ENCODE data around the gene TSHZ2. TPM values are rescaled to one million over a fixed set of nuclear protein-coding genes. Genes with fewer than 3 reads are reported as not detected.

TSHZ2 gene
- total RNA-seq, 4 donors from 2014 or later: 1.0 to 3.5 (median 2.8) TPM

GRCh38 chr20:53019464-53019863 is 47.3 kb downstream of the TSHZ2 start:
- Histone ChIP-seq H3K9me3 (no peaks in the 10 kb centered on the region), H3K4me1 (no peaks in the 10 kb centered on the region), H3K4me3 (no peak overlapping the region), H3K36me3 (no peaks in the 10 kb centered on the region), H3K27me3 (no peaks in the 10 kb centered on the region), H3K27ac (no peak overlapping the region)
- ATAC-seq (no peak), DNase-seq (no peak)
- TF ChIP-seq POLR2A (IDR thresholded peaks at IDR 0.05): no peak
- TF ChIP-seq, protein P1, sequence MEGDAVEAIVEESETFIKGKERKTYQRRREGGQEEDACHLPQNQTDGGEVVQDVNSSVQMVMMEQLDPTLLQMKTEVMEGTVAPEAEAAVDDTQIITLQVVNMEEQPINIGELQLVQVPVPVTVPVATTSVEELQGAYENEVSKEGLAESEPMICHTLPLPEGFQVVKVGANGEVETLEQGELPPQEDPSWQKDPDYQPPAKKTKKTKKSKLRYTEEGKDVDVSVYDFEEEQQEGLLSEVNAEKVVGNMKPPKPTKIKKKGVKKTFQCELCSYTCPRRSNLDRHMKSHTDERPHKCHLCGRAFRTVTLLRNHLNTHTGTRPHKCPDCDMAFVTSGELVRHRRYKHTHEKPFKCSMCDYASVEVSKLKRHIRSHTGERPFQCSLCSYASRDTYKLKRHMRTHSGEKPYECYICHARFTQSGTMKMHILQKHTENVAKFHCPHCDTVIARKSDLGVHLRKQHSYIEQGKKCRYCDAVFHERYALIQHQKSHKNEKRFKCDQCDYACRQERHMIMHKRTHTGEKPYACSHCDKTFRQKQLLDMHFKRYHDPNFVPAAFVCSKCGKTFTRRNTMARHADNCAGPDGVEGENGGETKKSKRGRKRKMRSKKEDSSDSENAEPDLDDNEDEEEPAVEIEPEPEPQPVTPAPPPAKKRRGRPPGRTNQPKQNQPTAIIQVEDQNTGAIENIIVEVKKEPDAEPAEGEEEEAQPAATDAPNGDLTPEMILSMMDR (IDR thresholded peaks at IDR 0.05 in 4 of 5, conservative IDR thresholded peaks at IDR 0.05 in 1 of 5): no peak
- in situ Hi-C loops (cut with MboI; ENCODE audit: low sequenced_read_pairs in 4 of 4): no loop called here
- intact Hi-C loops (cut with DNase I; ENCODE audit: low total_unique reads): no loop called here

GRCh38 chr20:53020376-53020775 is 48.2 kb downstream of the TSHZ2 start:
- no peaks in the 10 kb centered on the region for H3K9me3 ChIP-seq
- DNase-seq: no peak
- intact Hi-C loops (cut with DNase I; ENCODE audit: low total_unique reads): no loop called here
- in situ Hi-C loops (cut with MboI; ENCODE audit: low sequenced_read_pairs in 4 of 4): no loop called here
- no peaks in the 10 kb centered on the region for H3K27me3 ChIP-seq
- no peaks in the 10 kb centered on the region for H3K4me1 ChIP-seq
- ATAC-seq: no peak
- no peak overlapping the region for H3K27ac ChIP-seq
- no peaks in the 10 kb centered on the region for H3K36me3 ChIP-seq
- no peak overlapping the region for H3K4me3 ChIP-seq
- TF ChIP-seq, protein P1 (IDR thresholded peaks at IDR 0.05 in 4 of 5, conservative IDR thresholded peaks at IDR 0.05 in 1 of 5): no peak
- no peak for TF ChIP-seq POLR2A (IDR thresholded peaks at IDR 0.05)

DNA sequence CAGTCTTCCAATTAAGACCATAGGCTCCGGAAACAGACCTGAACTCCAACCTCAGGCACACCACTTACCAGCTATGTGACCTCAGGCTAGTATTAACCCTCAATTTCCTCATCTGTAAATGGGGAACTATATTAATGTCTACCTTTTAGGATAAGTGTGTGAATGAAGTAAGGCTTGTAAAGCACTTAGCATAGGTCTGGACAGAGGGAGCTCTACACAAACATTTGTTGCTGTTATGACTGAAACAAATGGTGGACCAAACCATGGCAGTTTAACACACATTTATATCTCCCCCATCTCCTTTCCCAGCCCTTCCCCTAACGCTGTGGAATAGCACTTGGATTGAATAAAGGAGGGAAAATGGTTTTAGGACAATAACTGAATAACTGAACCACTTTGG is 48.7 kb downstream of the TSHZ2 start:
- Histone ChIP-seq H3K27ac (no peak overlapping the region), H3K4me1 (no peaks in the 10 kb centered on the region), H3K4me3 (no peak overlapping the region), H3K27me3 (no peaks in the 10 kb centered on the region), H3K9me3 (no peaks in the 10 kb centered on the region), H3K36me3 (no peaks in the 10 kb centered on the region)
- intact Hi-C loops (cut with DNase I; ENCODE audit: low total_unique reads) (no loop called here), in situ Hi-C loops (cut with MboI; ENCODE audit: low sequenced_read_pairs in 4 of 4) (no loop called here)
- no peak for ATAC-seq
- TF ChIP-seq, protein P1 (IDR thresholded peaks at IDR 0.05 in 4 of 5, conservative IDR thresholded peaks at IDR 0.05 in 1 of 5): no peak
- TF ChIP-seq POLR2A (IDR thresholded peaks at IDR 0.05): no peak
- no peak for DNase-seq

- H3K4me3 ChIP-seq: no peak overlapping the region
- H3K9me3 ChIP-seq: no peaks in the 10 kb centered on the region
- TF ChIP-seq, protein P1 (IDR thresholded peaks at IDR 0.05 in 4 of 5, conservative IDR thresholded peaks at IDR 0.05 in 1 of 5): no peak
- no peak for TF ChIP-seq POLR2A (IDR thresholded peaks at IDR 0.05)
- intact Hi-C loops (cut with DNase I; ENCODE audit: low total_unique reads): no loop called here
- no peaks in the 10 kb centered on the region for H3K4me1 ChIP-seq
- no peaks in the 10 kb centered on the region for H3K27me3 ChIP-seq
- in situ Hi-C loops (cut with MboI; ENCODE audit: low sequenced_read_pairs in 4 of 4): no loop called here
- ATAC-seq (no peak), DNase-seq (no peak)
- H3K36me3 ChIP-seq: no peaks in the 10 kb centered on the region
- no peak overlapping the region for H3K27ac ChIP-seq
Observed at GRCh38 chr20:53021934-53022333, 49.8 kb downstream of the TSHZ2 start.
